PFSK-1 (cell line): ENCODE measurements around the gene PLK4.

ENCODE experiments used
- POLR2AphosphoS5 ChIP-seq: IDR thresholded peaks from 2 replicates; pipeline ENCODE4 v1.6.1; 2012; ENCODE audit warnings: low read depth, mild to moderate bottlenecking, control low read depth, low read length, moderate library complexity
- SIN3A ChIP-seq: IDR thresholded peaks from 2 replicates; pipeline ENCODE4 v1.6.1; 2012; ENCODE audit warnings: mild to moderate bottlenecking, low read length, moderate library complexity, borderline replicate concordance; ENCODE audit not compliant: insufficient read depth
- TAF1 ChIP-seq: IDR thresholded peaks from 2 replicates; pipeline ENCODE4 v1.6.1; 2012; ENCODE audit warnings: low read length, control low read depth, borderline replicate concordance; ENCODE audit not compliant: insufficient read depth
- TF ChIP-seq, protein P1 (sequence below), 2 experiments: IDR thresholded peaks; 2 replicates each; pipeline versions ENCODE4 v1.6.1 to v1.8.0; 2011 to 2012; ENCODE audit warnings: low read depth in 2 of 2, low read length in 2 of 2, control low read depth in 1 of 2, inconsistent platforms in 1 of 2, mild to moderate bottlenecking in 1 of 2, moderate library complexity in 1 of 2; ENCODE audit not compliant: insufficient read depth in 1 of 2

DNA sequence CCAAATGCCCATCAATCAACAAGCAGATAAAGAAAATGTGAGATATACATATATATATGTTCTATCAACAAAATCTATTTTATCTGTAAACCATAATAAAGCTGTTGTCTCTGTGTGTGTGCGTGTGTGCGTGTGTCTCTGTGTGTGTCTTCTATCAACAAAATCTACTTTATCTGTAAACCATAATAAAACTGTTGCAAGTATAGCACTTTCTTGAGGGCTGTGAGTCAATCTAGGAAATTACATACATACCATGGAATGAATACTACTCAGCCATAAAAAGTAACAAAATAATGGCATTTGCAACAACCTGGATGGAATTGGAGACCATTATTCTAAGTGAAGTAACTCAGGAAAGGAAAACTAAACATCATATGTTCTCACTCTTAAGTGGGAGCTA lies 12.5 kb upstream of the PLK4 start:
- TF ChIP-seq POLR2AphosphoS5 (no peak), TAF1 (no peak), SIN3A (no peak)
- TF ChIP-seq, protein P1, sequence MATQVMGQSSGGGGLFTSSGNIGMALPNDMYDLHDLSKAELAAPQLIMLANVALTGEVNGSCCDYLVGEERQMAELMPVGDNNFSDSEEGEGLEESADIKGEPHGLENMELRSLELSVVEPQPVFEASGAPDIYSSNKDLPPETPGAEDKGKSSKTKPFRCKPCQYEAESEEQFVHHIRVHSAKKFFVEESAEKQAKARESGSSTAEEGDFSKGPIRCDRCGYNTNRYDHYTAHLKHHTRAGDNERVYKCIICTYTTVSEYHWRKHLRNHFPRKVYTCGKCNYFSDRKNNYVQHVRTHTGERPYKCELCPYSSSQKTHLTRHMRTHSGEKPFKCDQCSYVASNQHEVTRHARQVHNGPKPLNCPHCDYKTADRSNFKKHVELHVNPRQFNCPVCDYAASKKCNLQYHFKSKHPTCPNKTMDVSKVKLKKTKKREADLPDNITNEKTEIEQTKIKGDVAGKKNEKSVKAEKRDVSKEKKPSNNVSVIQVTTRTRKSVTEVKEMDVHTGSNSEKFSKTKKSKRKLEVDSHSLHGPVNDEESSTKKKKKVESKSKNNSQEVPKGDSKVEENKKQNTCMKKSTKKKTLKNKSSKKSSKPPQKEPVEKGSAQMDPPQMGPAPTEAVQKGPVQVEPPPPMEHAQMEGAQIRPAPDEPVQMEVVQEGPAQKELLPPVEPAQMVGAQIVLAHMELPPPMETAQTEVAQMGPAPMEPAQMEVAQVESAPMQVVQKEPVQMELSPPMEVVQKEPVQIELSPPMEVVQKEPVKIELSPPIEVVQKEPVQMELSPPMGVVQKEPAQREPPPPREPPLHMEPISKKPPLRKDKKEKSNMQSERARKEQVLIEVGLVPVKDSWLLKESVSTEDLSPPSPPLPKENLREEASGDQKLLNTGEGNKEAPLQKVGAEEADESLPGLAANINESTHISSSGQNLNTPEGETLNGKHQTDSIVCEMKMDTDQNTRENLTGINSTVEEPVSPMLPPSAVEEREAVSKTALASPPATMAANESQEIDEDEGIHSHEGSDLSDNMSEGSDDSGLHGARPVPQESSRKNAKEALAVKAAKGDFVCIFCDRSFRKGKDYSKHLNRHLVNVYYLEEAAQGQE (IDR thresholded peaks at IDR 0.05; ENCODE audit: insufficient read depth in 1 of 2, low read depth in 2 of 2, low read length in 2 of 2) = no peak
